SK-N-MC (cell line): Measurements from ENCODE around the gene OPCML.

Experiments used
- DNase-seq: peaks from one replicate; pipeline ENCODE4 v3.0.0-alpha.2; 2011; ENCODE audit warnings: low read depth, low spot score
- H3K27ac ChIP-seq: fragments of 200-600 bp; sonication (generic); 2 replicates; pipeline ENCODE4 v1.5.1; 2016; ENCODE audit warnings: mixed run types
- H3K36me3 ChIP-seq: fragments of 200-600 bp; sonication (generic); 2 replicates; pipeline ENCODE4 v1.6.1; 2017; ENCODE audit warnings: antibody characterized with exemption, low read length, mixed read lengths; ENCODE audit not compliant: insufficient read depth
- H3K4me3 ChIP-seq: fragments of 200-600 bp; sonication (generic); 2 replicates; pipeline ENCODE4 v1.5.1; 2016
- H3K9ac ChIP-seq: fragments of 200-600 bp; sonication (generic); 2 replicates; pipeline ENCODE4 v1.8.0; 2017; ENCODE audit warnings: mixed run types, mixed read lengths; ENCODE audit not compliant: insufficient read length
- H3K9me3 ChIP-seq: fragments of 200-600 bp; sonication (generic); 2 replicates; pipeline ENCODE4 v1.6.1; 2017; ENCODE audit warnings: low read depth, mild to moderate bottlenecking, antibody characterized with exemption, low read length, moderate library complexity, mixed read lengths
- EZH2 ChIP-seq: fragments of 200-600 bp; sonication (generic); IDR thresholded peaks from one replicate; pipeline ENCODE4 v1.6.1; 2017; ENCODE audit warnings: antibody characterized with exemption
- FOXP2 ChIP-seq: optimal IDR thresholded peaks from 2 replicates; pipeline ENCODE3; 2011; ENCODE audit warnings: mild to moderate bottlenecking, moderate library complexity; ENCODE audit not compliant: insufficient read depth; ENCODE audit errors: extremely low read length, control extremely low read depth
- POLR2AphosphoS5 ChIP-seq: IDR thresholded peaks from 2 replicates; pipeline ENCODE4 v1.6.1; 2012; ENCODE audit warnings: mild to moderate bottlenecking, low read depth, low read length, borderline replicate concordance

OPCML gene

DNA sequence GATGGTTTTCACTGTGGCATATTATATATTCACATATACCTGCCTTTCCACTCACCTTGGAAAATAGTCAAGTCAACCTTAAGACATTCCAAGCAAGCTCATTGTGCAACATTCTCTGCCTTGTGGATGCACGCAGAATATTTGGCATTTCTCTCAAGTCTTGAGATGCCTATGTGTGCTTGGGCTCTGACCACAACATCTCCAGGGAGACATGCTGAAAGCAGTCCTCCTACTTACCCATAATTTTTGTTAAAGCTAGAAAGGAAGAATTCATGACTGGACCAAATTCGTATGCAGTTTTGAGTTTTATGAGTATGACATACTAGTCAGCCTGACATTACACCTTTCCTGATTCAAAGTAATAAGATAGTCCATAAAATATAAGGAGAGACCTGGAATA is 684.0 kb downstream of the OPCML start:
- H3K9ac ChIP-seq, result no peak overlapping the region
- H3K36me3 ChIP-seq, result no peaks in the 10 kb centered on the region
- no peaks in the 10 kb centered on the region for H3K9me3 ChIP-seq
- H3K27ac ChIP-seq, result no peak overlapping the region
- no peak for DNase-seq
- TF ChIP-seq EZH2, result no peak
- TF ChIP-seq POLR2AphosphoS5, result no peak
- H3K4me3 ChIP-seq, result no peak overlapping the region

DNA sequence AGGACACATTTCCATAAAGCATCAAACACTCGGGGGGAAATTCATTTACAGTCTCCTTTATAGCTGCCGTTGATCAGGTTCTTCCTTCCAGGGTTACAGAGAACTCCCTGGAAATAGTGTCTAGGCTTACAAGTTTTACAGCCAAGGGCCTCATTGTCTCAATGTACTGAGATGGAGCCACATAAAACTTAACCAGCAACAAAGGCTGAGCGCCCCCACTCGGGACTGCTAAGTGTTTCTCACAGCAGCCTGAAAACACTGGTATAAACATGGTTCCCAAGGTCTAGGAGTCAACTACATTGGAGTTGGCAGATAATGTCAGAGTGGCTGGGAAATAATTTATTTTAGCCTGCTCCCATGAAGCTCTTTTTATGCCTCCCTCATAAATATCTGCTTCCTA is 686.2 kb downstream of the OPCML start:
- TF ChIP-seq POLR2AphosphoS5 (no peak), EZH2 (no peak), FOXP2 (no peak)
- Histone ChIP-seq H3K9ac (no peak overlapping the region), H3K36me3 (no peaks in the 10 kb centered on the region), H3K27ac (no peak overlapping the region), H3K4me3 (no peak overlapping the region), H3K9me3 (no peaks in the 10 kb centered on the region)
- no peak for DNase-seq

DNA sequence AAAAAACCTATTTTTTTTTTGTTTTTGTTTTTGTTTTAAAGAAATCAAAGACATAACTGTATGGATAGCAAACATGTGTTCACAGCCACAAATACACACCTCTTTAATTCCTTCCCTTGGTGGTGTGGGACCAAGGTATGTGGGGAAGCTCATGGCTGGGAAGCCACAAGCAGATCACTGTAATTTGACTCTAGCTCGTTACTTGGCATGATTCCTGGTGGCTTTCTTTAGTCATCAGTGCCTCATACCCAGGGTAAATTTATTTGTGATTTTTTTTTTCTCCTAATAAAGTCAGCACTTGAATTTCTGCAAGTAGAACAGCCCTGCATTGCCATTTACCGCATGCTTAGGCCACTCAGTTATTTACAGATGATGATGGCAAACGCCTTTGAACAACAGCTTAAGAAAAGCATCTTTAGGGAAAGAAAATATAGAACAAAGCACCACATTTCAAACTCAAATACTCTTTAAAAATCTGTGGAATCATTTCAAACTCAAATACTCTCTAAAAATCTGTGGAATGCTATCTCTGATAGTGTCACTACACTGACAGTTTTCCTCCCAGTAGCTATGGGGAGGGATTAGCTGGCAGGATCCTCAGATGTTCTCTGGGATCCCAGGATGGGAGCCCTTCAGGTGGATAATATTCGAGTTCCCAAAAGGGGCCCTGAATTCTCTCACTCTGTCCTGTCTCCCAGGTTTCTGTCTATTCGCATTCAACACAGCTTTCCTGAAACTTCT is 687.2 kb downstream of the OPCML start:
- H3K9ac ChIP-seq, result no peak overlapping the region
- no peak overlapping the region for H3K4me3 ChIP-seq
- H3K9me3 ChIP-seq, result no peaks in the 10 kb centered on the region
- no peak overlapping the region for H3K27ac ChIP-seq
- TF ChIP-seq POLR2AphosphoS5 (no peak), FOXP2 (no peak), EZH2 (no peak)
- no peak for DNase-seq
- H3K36me3 ChIP-seq, result no peaks in the 10 kb centered on the region

DNA sequence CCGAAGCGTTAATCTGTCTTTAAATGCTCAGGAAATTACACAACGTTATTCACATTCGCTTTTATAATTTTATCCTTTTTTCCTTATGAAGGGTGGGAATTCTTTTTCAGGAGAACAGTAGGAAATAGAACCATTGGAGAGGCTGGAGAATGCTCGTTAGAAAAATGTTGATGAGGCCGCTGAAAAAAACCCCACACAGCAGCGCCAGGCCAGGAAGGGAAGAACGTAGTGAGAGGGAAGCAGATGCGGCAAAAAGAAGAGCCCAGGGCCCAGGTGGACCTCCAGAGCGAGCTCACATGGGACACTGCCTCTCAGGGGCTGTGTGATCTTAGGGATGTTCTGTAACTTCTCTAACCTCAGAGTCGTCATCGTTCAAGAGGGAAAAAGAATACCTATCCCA is 691.6 kb downstream of the OPCML start:
- no peak for DNase-seq
- Histone ChIP-seq H3K4me3 (no peak overlapping the region), H3K36me3 (no peaks in the 10 kb centered on the region), H3K27ac (0 out of 2 replicates have a peak overlapping the region, but pooled peaks have one; percentile 37), H3K9ac (no peak overlapping the region), H3K9me3 (no peaks in the 10 kb centered on the region)
- TF ChIP-seq POLR2AphosphoS5 (no peak), EZH2 (no peak), FOXP2 (no peak)

DNA sequence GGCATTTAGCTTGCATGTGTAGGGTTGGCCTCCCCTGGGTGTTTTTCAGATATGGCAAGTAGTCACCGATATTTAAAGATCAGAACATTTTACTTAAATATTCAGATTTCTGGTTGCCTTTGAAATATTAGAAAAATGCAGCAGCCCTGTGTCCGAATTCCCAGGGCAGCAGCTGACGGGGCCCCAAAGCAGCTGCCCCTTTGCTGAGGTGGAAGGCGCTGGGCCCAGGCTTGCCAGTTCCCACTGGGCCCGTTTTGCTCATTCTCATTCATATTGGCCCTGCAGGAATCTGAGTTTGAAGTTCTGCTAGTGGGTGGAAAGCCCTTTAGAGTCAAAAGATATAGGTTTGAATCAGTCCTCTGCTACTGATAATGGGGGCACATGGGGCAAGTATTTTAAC is 692.1 kb downstream of the OPCML start:
- Histone ChIP-seq H3K9me3 (no peaks in the 10 kb centered on the region), H3K36me3 (no peaks in the 10 kb centered on the region), H3K4me3 (no peak overlapping the region), H3K27ac (0 out of 2 replicates have a peak overlapping the region, but pooled peaks have one; percentile 37), H3K9ac (no peak overlapping the region)
- no peak for DNase-seq
- TF ChIP-seq EZH2 (no peak), FOXP2 (no peak), POLR2AphosphoS5 (no peak)

DNA sequence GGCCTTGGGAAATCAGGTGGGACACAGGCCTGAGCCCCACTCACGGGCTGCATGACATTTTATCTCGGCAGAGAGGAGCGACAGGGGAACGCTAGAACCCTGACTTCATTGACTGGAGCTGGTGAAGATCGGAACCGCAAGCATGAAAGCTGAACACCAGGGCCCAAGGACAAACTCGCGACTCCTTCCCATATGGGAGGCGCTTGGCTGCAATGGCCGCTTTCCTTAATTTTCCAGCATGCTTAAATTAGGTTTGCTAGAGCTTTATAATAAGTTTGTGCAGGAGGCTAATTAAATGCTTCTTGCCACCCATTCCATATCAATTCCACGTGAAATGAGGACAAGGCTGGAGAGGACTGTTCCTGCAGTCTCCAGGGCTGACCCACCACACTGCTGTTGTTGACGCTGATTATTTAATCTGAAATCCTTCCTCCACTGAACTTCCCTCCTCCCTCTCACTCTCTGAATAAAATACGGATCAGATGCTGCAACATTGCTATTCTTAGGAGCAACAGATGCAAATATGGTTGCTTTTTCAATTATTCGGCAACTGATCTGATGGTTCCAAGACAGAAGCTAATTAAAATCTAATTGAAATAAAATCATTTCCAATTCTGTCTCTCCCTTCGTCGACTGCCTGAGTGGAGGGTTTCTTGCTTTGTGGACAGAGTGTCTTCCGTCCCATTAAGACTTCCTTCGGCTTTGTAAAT is 692.9 kb downstream of the OPCML start:
- Histone ChIP-seq H3K36me3 (no peaks in the 10 kb centered on the region), H3K4me3 (no peak overlapping the region), H3K27ac (peak overlapping the region; percentile 60), H3K9ac (no peak overlapping the region), H3K9me3 (no peaks in the 10 kb centered on the region)
- DNase-seq, result no peak
- TF ChIP-seq EZH2 (no peak), POLR2AphosphoS5 (no peak), FOXP2 (no peak)

DNA sequence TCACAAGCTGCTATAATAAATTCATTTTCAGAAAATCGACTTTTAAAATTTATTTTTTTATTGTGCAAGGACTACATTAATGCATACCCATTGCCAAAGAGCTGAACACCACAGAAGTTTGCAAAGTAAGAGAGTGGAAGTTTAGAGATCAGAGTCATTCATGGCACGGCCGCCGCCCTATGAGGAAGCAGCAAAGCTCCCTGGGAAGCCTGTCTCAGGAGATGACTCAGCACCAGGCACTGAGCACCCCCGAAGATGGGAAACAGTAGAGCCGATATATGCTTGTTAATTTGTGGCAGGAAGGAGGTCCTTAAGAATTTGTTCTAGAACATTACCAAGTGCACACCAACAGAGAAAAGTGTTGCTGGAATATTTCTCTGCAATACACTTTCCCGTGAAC is 693.7 kb downstream of the OPCML start:
- Histone ChIP-seq H3K27ac (peak overlapping the region; percentile 60), H3K36me3 (no peaks in the 10 kb centered on the region), H3K9ac (no peak overlapping the region), H3K9me3 (no peaks in the 10 kb centered on the region), H3K4me3 (no peak overlapping the region)
- DNase-seq, result peak; percentile 28
- TF ChIP-seq FOXP2 (no peak), POLR2AphosphoS5 (no peak), EZH2 (no peak)

DNA sequence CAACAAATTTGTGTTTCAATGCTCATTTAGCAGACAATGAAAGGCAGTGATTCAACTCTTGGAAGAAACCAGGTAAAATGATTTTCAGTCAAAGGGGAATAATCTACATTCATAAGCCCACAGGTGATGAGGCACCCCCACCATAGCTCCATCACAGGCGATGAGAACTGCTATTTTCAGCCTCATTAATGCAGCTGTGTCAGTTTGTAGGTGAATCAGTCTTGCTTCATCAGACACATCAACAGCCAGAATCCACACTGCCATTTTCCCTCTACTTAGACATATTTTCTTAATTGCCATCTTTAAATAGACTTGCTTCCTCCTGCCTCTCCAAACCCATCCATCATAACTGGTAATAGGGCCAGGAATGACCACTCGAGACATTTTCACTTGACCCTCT is 701.0 kb downstream of the OPCML start:
- no peaks in the 10 kb centered on the region for H3K36me3 ChIP-seq
- H3K9me3 ChIP-seq, result no peaks in the 10 kb centered on the region
- H3K4me3 ChIP-seq, result no peak overlapping the region
- no peak for DNase-seq
- H3K27ac ChIP-seq, result no peak overlapping the region
- no peak for TF ChIP-seq POLR2AphosphoS5
- no peak for TF ChIP-seq EZH2
- TF ChIP-seq FOXP2, result no peak
- H3K9ac ChIP-seq, result no peak overlapping the region

DNA sequence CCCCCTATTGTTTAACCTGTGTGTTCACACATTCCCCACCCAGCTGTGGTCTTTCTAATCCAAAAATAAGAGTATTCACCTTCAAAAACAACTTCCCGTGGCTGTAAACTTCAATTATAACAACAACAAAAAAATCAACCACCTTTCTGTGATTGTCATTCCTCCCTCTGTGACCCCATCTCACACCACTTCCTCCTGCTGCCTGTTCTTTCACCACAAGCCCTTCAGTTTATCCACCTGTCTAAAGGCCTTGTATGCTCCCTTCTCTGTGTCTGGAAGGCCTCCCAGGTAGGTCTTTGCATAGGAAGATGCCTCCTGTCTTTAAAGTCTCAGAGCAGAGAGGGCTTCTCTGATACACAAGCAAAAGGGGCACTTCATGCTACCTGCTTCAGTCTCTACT is 707.7 kb downstream of the OPCML start:
- no peak for TF ChIP-seq FOXP2
- Histone ChIP-seq H3K9me3 (no peaks in the 10 kb centered on the region), H3K9ac (no peak overlapping the region), H3K36me3 (no peaks in the 10 kb centered on the region), H3K27ac (no peak overlapping the region), H3K4me3 (no peak overlapping the region)
- no peak for DNase-seq
